22Rv1 (cell line): ENCODE measurements around the gene RBM10.

ENCODE experiments used
- ZFX ChIP-seq: fragments of 450-650 bp; IDR thresholded peaks from 2 replicates; pipeline ENCODE4 v1.6.1; 2017; ENCODE audit warnings: antibody characterized with exemption, borderline replicate concordance
- TF ChIP-seq, protein P1 (sequence below): fragments of 450-650 bp; IDR thresholded peaks from 2 replicates; pipeline ENCODE4 v1.5.1; 2017; ENCODE audit warnings: mild to moderate bottlenecking

DNA sequence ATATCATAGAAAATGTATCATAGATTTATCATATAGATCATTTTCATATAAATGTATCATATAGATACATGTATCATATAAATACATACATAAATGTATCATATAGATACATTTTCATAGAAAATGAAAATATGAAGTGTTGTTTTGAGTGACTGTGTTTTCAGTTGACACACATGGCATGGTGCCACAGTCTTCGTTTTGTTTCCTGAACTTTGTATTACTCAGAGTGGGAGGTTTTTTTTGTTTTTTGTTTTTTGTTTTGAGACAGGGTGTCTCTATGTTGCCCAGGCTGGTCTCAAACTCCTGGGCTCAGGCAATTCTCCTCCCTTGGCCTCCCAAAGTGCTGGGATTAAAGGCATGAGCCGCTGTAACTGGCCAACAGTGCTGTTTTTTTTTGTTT is 3.9 kb downstream of the RBM10 start:
- TF ChIP-seq, protein P1, sequence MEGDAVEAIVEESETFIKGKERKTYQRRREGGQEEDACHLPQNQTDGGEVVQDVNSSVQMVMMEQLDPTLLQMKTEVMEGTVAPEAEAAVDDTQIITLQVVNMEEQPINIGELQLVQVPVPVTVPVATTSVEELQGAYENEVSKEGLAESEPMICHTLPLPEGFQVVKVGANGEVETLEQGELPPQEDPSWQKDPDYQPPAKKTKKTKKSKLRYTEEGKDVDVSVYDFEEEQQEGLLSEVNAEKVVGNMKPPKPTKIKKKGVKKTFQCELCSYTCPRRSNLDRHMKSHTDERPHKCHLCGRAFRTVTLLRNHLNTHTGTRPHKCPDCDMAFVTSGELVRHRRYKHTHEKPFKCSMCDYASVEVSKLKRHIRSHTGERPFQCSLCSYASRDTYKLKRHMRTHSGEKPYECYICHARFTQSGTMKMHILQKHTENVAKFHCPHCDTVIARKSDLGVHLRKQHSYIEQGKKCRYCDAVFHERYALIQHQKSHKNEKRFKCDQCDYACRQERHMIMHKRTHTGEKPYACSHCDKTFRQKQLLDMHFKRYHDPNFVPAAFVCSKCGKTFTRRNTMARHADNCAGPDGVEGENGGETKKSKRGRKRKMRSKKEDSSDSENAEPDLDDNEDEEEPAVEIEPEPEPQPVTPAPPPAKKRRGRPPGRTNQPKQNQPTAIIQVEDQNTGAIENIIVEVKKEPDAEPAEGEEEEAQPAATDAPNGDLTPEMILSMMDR, result no peak
- no peak for TF ChIP-seq ZFX
